Lower leg skin (tissue), 3 donors: ENCODE data around the gene FAM72B.
"Not testable (repeated sequence)": the region's sequence is repeated elsewhere in the genome, so short reads cannot be mapped to it uniquely, and the experiment has no call there.

Experiments
- POLR2A ChIP-seq, 2 donors: fragments of 450-650 bp; IDR thresholded peaks; one replicate each; pipeline ENCODE4 v1.6.1; 2016 to 2017; ENCODE audit warnings: antibody characterized with exemption in 2 of 2, mild to moderate bottlenecking in 1 of 2, moderate library complexity in 1 of 2
- TF ChIP-seq, protein P1 (sequence below), 3 donors: fragments of 450-650 bp; IDR thresholded peaks; one replicate each; pipeline ENCODE4 v1.5.1; 2016; ENCODE audit warnings: antibody characterized with exemption in 3 of 3, mild to moderate bottlenecking in 3 of 3, moderate library complexity in 2 of 3

DNA sequence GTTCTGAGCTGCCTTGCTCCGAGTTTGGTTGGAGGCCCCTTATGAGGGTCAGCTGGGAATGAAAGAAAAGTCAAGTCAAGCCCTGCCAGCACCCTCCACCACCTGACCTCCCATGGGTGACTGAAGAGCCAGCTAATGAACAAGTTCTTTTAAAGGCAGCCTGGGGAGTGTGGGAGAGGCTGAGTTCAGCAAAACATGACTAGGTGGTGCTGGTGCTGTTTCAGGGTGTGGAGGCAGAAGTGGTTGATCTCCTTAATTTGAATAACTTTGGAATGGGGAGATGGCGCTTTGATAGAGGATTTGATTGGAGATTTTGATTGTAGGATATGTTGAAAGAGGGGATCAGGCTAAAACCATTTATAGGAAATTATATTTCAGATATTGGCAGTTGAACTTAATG lies 23.2 kb upstream of the FAM72B start:
- TF ChIP-seq, protein P1, sequence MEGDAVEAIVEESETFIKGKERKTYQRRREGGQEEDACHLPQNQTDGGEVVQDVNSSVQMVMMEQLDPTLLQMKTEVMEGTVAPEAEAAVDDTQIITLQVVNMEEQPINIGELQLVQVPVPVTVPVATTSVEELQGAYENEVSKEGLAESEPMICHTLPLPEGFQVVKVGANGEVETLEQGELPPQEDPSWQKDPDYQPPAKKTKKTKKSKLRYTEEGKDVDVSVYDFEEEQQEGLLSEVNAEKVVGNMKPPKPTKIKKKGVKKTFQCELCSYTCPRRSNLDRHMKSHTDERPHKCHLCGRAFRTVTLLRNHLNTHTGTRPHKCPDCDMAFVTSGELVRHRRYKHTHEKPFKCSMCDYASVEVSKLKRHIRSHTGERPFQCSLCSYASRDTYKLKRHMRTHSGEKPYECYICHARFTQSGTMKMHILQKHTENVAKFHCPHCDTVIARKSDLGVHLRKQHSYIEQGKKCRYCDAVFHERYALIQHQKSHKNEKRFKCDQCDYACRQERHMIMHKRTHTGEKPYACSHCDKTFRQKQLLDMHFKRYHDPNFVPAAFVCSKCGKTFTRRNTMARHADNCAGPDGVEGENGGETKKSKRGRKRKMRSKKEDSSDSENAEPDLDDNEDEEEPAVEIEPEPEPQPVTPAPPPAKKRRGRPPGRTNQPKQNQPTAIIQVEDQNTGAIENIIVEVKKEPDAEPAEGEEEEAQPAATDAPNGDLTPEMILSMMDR (IDR thresholded peaks at IDR 0.05) = not testable (repeated sequence)
- not testable (repeated sequence) for TF ChIP-seq POLR2A (IDR thresholded peaks at IDR 0.05)
